ENCODE measurements around the gene CITED4.
A peak's percentile ranks its signal among the peaks of the same experiment; 100 is the strongest.
"Not testable (repeated sequence)": the region's sequence is repeated elsewhere in the genome, so short reads cannot be mapped to it uniquely, and the experiment has no call there.

The CITED4 gene, protein sequence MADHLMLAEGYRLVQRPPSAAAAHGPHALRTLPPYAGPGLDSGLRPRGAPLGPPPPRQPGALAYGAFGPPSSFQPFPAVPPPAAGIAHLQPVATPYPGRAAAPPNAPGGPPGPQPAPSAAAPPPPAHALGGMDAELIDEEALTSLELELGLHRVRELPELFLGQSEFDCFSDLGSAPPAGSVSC

DNA sequence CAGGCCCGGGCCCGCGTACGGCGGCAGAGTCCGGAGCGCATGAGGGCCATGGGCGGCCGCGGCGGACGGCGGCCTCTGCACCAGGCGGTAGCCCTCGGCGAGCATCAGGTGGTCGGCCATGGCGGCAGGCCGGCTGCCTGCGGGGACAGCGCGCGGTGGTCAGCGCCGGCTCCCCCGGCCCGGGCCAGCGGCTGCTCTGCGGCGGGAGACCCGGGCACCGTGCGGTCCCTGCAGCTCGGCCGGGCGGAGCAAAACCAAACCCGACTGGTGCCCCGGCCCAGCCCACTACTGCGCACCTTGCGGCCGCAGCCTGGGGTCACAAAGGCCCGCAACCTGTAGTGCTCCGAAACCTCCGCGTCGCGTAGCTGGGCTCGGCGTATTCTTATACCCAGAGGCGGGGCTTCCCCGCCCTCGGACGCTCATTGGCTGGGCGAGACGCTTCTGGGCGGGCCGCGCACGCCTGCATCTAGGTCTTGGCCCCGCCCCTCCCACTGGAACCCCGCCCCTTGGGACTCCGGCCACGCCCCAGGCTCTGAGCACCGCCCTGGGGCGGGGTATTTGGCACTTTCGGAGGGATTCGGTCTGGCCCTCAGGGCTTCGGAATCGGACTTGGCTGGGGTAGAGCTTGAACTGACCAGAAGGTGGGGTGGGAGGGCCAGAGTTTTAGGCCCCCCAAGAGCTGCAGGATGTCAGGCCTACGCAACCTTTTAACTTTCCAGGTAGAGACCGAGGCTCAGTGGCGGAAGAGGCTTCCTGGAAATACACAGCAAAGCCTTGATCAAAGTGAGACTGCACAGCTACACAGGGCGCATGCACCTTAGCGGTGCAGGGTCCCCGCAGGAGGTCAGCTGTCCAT is at the start of gene CITED4:
TSS of gene CITED4 (minus strand) at position 356 of the 856 bp plus-strand sequence. CDS start at position 120, 236 bp downstream.
- peak; percentile 95 for DNase-seq (ENCODE audit: low spot score)

DNA sequence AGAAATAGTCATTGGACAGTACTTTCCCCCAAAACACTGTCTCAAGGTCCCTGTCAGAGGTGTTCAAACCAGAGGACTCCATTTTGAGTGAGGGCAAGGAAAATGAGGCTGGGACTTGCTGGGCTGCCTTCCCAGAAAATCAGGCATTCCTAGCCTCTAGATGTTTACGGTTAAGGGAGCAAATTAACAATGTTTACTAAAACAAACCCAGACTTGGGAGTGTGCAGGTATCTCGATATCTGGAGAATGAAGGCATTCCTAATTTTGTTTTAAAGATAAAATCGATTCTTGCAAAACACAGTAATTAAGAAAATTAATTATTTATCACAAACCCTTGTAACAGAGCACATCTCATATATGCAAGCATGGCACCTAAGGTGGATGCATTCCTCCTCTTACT is 48.9 kb upstream of the CITED4 start:
- no peak for DNase-seq (ENCODE audit: low spot score)

DNA sequence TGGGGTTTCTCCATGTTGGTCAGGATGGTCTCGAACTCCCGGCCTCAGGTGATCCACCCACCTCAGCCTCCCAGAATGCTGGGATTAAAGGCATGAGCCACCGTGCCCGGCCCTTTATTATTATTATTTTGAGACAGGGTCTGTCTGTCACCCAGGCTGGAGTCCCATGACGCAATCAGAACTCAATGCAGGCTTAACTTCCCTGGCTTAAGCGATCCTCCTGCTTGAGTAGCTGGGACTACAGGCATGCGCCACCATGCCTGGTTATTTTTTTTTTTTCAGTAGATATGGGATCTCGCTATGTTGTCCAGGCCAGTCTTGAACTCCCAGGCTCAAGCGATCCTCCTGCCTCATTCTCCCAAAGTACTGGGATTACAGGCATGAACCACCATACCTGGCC is 47.1 kb upstream of the CITED4 start:
- DNase-seq (ENCODE audit: low spot score), result no peak

DNA sequence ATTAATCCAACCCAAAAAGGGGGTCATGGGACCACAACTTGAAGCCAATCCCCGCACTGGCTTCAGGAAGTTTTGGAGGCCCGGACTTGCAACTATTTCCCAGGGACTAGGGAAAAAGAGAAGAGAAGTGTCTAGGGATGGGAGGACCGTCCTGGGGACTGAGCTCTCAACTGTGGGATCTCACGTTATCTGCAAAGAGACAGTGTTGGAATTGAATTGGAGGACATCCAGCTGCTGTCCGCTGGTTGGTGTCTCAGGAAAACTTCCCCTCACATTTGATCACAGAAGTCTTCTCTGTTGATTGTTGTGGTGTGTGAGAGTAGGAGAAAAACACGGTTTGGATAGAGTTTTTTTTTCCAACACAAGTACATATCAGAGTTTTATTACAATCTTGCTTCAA is 46.2 kb upstream of the CITED4 start:
- no peak for DNase-seq (ENCODE audit: low spot score)

DNA sequence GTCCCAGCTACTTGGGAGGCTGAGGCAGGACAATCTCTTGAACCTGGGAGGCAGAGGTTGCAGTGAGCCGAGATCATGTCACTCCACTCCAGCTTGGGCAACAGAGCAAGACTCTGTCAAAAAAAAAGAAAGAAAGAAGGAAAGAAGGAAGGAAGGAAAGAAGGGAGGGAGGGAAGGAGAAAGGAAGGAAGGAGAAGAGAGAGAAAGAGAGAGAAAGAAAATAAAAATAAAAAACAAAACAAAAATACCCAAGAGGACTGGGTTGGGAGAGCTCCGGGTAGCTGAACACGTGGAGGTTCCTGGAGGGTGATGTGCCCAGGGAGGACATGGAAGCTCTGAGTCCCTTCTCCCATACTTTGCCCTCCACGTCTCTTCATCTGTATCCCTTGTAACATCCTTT is 45.7 kb upstream of the CITED4 start:
- DNase-seq (ENCODE audit: low spot score), result no peak

DNA sequence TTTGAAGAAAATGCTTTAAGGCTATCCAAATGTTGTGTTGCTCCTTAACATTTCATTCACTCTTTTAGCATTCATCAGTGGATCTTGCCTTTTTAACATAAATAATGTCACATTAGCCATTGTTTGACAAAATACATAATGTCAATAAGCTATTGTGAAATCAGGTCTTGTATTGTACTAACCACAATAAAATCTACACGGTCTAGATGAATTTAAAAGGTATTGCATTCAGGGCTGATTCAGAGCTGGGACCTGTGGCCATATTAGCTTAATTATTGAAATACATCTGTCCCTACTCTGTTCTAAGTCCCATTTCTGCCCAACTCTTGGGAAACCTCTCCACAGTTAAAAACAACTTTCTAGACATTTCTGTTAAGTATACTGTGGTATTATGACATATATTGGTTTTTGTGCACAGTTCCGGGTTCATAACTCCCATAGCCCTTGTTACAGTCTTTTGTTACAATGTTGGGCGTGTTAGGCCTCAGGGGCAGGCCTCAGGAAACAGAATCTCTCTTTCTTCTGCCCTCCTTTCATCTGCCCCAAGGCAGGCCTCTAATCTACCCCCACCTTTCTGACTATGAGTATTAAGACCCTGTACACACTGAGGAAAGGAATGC is 44.7 kb upstream of the CITED4 start:
- no peak for DNase-seq (ENCODE audit: low spot score)

DNA sequence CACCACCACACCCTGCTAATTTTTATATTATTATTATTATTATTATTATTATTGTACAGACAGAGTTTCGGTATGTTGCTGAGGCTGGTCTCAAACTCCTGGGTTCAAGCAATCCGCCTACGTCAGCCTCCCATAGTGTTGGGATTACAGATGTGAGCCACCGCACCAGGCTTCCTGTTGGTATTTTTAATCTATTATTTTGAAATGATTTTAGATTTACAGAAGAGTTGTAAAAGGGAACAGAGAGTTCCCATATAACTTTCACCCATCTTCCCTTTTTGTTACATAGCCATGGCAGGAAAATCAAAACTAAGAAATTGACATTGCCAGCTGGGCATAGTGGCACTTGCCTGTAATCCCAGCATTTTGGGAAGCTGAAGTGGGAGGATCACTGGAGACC is 42.9 kb upstream of the CITED4 start:
- DNase-seq (ENCODE audit: low spot score), result no peak

DNA sequence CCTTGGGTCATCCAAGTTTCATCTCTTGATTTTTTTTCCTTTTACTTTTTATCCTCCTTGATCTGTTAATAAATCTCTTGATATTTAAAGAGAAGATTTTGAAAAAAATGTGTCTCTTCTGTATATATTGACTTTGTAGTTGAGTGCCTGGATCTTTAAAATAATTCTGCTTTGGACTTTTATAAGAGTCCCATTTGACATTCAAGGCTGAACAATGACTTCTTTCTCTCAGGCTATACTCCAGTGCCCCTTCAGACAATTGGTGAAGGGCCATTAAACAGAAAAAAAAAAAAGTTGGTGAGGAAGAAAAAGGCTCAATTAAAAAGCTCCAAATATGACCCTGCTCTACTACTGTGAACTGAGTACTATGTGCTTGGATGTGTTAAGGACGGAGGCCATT is 40.9 kb upstream of the CITED4 start:
- DNase-seq (ENCODE audit: low spot score), result no peak

DNA sequence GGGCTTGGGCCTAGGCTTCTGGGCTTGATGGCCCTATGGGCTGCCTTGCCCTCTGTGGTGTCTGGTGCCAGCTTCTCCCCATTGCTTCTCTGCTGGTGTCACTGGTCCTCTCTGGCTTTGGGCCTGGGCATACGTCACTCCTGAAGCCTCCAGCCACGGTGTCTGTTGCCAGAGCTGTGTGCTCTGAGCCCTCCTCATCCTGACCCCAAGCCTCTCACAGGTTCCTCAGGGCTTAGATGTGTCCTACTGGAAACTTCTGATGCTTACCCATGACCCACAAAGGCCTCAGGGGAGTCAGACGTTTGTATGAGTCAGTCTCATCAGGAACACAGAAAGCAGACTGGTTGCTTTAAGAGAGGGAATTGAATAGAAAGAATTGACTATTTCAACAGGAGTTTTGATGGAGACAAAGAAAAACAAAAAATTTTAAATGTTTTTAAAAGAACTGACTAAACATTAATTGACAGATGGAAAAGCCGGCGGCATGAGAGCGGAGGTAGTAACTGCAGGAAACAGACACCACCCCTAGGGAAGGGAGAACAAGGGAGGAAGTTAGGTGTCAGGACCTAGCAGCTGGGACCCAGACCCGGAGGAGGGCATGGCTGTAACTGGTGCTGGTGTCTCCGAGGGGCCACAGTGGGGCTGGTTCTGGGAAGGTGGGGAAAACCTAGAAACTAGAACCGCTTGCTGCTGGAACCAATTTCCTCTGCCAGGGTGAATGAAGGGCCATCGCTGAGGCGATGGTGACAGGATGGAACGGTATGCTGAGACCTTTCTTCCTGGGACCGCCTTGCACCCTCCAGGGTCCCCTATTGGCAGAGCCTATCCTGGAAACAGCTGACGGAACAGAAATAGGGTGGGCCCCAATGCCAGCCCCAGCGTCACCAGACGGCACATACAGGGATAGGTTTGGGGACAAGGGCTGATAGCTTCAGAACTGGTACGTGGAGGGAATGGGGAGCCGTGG is 40.0 kb upstream of the CITED4 start:
- DNase-seq (ENCODE audit: low spot score), result no peak

DNA sequence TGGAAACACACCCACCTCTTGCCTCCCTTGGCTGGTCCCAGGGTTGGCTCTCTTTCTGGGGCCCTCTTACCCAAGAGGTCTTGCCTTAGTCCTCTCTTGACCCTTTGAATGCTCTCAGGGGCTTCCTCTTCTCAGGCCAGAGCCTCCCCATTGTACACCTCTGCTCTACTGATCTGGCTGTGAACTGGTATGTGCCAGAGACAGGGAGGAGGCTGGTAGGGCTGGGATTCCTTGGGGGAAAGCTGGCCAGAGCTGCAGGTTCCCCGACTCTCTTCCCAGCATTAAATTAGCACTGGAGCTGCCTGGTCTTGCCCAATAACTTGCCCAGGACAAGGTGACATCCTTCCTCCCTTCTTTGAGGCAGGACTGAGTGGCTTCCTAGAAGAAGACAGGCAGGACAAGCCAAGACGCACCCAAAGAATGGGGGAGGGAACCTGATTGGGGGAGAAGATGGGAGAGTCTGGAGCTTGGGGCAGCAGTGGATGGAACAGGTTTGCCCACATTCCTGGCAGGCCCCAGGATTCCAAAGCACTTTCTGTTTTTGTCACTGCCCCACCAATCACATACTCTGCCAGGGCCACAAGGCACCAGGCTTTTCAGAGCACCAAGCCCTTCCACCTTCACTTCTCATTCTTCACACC is 37.2 kb upstream of the CITED4 start:
- DNase-seq (ENCODE audit: low spot score), result no peak

DNA sequence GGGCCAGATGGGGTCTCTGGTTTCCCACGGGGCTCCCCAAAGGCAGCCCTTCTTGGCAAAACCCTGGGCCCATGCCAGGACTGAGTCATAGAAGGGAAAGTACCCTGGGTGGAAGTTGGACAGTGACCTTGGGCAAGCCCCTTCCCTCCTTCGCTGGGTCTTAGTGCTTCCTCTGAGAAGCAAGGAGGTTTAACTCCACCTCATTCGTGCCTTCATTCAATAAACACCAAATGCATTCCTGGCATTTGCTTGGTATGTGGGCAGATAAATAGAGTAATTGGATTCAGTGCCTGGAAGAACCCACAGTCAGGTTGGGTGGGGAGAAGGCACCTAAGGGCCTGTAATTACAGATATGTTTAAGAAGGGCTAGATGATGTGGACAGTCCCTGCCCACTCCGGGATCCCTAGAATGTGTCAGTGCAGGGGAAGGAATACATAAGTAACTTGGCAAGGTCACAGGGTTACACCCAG is 36.3 kb upstream of the CITED4 start:
- no peak for DNase-seq (ENCODE audit: low spot score)

DNA sequence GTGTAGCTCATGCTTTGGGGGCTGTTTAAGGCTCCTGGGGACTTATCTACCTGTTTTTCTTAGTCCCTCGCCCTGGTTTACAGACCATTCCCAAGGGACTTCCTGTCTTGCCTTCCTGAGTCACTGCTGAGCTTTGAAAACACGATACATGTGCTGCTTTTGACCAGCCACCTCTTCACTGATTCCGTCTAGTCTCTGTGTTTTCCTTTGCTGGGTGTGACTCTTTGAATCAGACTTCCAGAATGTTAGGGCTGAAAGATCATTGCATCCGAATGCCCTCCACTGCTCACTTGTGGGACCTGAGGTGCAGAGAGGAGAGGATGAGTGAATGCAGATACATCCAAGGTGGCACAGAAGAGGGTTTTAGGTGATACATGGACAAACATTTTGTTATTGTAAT is 35.4 kb upstream of the CITED4 start:
- no peak for DNase-seq (ENCODE audit: low spot score)

DNA sequence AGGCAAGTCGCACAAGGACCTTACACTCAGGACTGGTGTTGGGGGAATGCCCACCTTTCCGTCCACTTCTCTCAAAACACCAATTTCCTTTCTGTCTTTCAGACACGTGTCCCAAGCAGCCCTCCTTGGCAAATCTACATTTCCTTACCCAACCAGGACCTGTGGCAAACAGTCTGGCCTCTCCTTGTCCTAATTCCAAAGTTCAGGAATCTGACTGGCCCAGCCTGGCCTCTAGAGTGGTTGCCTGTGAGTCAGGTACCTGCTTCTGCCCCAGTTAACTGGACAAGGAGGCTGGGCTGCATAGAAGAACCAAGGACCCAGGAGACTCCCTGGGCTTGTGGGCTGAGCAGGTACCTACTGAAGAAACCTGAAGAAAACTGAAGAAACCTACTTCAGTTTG is 34.3 kb upstream of the CITED4 start:
- no peak for DNase-seq (ENCODE audit: low spot score)

DNA sequence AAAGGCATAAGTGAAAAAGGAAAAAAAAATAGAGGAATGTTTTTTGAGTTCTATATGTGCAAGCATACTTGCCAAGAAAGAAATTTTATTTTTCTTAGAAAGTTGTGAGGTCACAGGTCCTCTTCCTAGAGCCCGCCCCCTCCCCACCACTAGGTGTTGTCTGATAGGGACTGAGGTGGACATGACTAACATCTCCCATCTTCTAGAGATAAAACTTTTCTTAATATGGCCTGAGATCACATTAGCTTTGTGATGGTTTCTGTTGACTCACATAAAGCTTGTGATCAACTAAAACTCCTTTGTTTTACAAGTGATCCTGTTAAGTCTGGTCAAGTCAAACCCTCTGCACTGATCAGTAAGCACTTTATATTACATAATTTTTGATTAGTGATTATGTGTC is 33.4 kb upstream of the CITED4 start:
- DNase-seq (ENCODE audit: low spot score), result no peak

DNA sequence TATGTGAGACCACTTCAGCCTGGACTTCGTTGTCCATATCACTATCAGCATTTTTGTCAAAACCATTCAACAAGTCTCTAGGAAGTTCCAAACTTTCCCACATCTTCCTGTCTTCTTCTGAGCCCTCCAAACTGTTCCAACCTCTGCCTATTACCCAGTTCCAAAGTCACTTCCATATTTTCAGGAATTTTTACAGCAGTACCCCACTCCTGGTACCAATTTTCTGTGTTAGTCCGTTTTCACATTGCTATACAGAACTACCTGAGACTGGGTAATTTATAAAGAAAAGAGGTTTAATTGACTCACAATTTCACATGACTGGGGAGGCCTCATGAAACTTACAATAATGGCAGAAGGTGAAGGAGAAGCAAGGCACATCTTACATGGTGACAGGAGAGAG is 32.7 kb upstream of the CITED4 start:
- not testable (repeated sequence) for DNase-seq (ENCODE audit: low spot score)

DNA sequence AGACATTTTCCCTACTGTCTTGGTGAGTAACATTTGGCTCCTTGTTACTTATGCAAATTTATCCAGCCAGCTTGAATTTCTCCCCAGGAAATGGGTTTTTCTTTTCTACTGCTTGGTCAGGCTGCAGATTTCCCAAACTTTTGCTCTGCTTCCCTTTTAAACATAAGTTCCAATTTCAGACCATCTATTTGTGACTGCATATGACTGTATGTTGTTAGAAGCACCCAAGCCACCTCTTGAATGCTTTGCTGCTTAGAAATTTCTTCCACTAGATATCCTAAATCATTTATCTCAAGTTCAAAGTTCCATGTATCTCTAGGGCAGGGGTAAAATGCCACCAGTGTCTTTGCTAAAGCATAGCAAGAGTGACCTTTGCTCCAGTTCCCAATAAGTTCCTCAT is 32.3 kb upstream of the CITED4 start:
- DNase-seq (ENCODE audit: low spot score), result no peak

DNA sequence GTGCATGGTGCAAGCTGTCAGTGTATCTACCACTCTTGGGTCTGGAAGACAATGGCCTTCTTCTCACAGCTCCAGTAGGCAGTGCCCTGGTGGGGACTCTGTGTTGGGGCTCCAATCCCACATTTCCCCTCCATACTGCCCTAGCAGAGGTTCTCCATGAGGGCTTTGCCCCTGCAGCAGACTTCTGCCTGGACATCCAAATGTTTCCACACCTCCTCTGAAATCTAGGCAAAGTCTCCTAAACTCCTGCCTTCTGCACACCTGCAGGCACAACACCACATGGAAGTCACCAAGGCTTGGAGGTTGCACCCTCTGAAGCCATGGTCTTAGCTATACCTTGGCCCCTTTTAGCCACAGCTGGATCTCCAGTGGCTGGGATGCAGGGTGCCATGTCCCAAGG is 31.8 kb upstream of the CITED4 start:
- no peak for DNase-seq (ENCODE audit: low spot score)

DNA sequence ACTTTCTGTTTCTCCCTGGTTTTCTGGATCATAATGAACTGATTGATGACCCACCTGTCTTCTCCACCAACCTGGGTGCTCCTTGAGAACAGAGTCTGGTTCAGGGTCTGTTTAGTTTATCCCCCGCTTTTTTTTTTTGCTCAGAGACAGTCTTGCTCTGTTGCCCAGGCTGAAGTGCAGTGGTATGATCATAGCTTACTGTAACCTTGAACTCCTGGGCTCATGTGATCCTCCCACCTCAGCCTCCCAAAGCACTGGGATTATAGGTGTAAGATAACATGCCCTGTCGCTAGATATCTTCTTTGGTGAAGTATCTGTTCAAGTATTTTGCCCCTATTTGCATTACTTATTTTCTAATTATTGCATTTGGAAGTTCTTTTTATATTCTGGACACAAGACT is 30.2 kb upstream of the CITED4 start:
- DNase-seq (ENCODE audit: low spot score), result no peak

DNA sequence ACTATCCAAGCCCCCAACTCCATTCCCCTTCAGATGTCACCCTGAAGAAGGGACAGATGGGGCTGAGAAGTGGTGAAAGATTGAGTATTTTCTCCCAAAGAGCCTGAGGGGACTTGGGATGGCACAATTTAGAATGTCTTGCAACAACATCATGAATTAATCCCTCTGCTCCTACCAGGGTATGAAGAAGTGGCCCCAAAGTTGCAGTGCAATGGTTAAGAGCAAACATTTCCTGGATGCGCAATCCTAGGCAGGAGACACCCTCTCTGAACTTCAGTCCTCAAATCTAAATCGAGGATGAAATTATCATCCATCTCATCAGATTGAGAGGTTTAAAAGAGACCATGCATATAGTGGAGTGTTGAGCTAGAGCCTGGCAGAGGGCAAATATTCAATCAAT is 28.6 kb upstream of the CITED4 start:
- DNase-seq (ENCODE audit: low spot score), result no peak

DNA sequence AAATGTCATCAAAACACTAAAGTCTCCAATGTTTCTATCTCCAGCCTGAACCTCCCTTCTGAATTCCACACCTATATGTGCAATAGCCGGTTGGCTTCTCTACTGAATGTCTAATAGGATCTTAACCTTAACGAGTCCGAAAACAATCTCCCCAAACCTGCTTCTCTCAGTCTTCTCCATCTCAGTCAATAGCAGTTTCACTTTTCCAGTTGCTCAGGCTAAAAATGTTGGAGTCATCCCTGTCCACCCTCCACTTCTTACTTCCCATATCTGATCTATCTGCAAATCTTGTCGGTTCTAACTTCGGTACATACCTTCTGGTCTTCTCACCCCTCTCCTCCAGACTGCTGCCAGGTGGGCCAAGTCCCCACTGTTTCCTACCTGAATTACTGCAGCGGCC is 25.5 kb upstream of the CITED4 start:
- no peak for DNase-seq (ENCODE audit: low spot score)

DNA sequence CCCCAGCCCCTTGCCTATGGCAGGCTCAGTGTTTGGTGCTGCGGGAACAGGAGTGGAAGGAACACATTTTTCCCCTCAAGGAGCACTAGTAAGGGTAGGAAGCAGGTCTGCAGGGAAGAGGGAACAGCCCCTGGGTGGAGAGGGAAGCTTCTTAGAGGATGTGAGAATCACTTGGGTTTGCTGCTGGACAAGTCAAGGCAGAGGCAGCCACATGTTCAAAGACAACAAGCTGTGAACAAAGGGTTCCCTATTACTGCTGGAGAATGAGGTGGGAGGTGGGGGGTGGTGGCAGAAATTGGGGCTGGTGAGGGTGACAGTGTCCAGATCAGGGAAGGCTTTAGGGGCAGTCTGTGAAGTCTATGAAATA is 24.8 kb upstream of the CITED4 start:
- DNase-seq (ENCODE audit: low spot score), result no peak

Data from CD4-positive, alpha-beta T cell treated with Interleukin-6 at 100 ng/mL for 8 hours (primary cell).